NCI-H82 (cell line): Measurements from ENCODE around the gene VIM.
"Not testable (repeated sequence)": the region's sequence is repeated elsewhere in the genome, so short reads cannot be mapped to it uniquely, and the experiment has no call there.

Experiments
- DNase-seq: peaks from one replicate; lab custom pipeline; 2025; lab: John Stamatoyannopoulos, UW

VIM gene

GRCh38 chr10:17233286-17233991 lies 5.4 kb downstream of the VIM start:
- no peak for DNase-seq

- DNase-seq: no peak
Observed at GRCh38 chr10:17234431-17234945, 6.4 kb downstream of the VIM start.

GRCh38 chr10:17235136-17235535 lies 7.1 kb downstream of the VIM start:
- no peak for DNase-seq

DNA sequence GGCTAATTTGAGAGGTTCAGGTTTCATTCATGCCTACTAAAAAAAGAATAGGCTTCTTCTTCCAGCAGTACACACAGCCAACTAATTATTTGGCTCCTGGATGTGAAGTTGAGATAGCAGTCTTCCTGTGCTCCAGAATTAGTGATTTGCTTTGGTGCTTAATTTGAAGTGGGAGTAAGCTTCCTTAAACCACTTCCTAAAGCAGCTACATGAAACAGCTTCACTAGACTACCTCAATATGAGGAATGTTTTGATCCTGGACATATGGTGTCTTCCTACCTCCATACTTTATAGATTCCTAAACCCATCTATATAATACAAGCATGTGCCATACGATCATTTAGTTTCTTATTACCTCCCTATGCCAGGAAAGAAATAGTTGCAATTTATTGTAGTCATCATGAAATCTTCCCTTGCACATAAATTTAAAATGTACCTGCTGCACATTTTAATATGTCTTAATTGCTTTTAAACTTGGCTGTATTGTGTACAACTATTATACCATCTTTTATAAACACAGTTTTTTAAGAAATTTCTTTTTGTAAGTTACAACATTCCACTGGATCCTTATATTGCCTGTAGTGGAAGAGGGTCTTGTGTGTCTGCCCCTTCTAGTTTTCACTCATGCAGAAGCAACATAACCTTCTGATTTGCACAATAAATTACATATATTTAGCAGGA lies 8.6 kb downstream of the VIM start:
- DNase-seq: no peak

GRCh38 chr10:17237149-17237527 lies 9.1 kb downstream of the VIM start:
- no peak for DNase-seq

- DNase-seq: no peak
Observed at GRCh38 chr10:17237915-17238444, 9.9 kb downstream of the VIM start.

GRCh38 chr10:17238445-17239291 lies 10.6 kb downstream of the VIM start:
- DNase-seq: no peak

- DNase-seq: no peak
Observed at GRCh38 chr10:17239345-17240085, 11.5 kb downstream of the VIM start.

DNA sequence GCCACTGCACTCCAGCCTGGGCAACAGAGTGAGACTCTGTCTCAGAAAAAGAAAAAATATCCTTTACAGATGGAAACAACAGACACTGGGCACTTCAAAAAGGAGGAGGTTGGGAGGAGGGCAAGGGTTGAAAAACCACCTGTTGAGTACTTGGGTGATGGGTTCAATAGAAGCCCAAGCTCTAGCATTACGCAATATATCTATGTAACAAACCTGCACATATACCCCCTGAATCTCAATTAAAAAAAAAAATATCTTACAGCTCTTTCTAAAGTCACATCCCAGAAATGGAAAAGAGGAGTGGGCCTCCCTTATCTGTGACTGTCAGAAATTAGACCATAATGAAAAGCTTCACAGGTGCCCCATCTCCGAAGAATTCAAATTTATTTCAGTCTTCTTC lies 12.1 kb downstream of the VIM start:
- no peak for DNase-seq

- no peak for DNase-seq
Observed at GRCh38 chr10:17240616-17241015, 12.6 kb downstream of the VIM start.

DNA sequence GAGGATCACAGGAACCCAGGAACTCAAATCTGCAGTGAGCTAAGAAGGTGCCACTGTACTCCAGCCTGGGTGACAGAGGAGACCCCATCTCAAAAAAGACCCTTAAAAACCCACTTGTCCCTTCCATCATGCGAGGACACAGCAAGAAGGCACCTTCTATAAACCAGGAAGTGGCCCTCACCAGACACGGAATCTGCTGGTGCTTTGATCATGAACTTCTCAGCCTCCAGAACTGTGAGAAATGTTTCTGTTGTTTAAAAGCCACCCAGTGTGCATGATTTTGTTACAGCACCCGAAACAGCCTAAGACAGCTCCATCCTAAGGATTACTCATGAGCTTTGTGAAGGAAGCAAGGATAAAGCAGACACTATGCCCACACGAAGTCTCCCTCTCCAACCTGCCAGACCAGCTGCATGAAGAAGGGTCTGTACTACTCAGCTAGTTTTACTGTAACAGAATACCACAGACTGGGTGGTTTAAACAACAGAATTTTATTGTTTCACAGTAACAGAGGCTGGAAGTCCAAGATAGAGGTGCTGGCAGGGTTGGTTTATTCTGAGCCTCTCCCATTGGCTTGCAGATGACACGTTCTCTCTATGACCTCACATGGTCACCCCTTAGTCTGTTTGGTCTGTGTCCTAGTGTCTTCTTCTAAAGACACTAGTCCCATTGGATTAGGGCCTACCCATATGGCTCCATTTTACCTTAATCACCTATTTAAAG lies 13.7 kb downstream of the VIM start:
- DNase-seq: no peak

GRCh38 chr10:17244700-17245365 lies 16.8 kb downstream of the VIM start:
- no peak for DNase-seq

GRCh38 chr10:17247210-17247609 lies 19.2 kb downstream of the VIM start:
- DNase-seq: no peak

GRCh38 chr10:17248964-17249363 lies 20.9 kb downstream of the VIM start:
- DNase-seq: no peak

- DNase-seq: no peak
Observed at GRCh38 chr10:17249820-17250219, 21.8 kb downstream of the VIM start.

DNA sequence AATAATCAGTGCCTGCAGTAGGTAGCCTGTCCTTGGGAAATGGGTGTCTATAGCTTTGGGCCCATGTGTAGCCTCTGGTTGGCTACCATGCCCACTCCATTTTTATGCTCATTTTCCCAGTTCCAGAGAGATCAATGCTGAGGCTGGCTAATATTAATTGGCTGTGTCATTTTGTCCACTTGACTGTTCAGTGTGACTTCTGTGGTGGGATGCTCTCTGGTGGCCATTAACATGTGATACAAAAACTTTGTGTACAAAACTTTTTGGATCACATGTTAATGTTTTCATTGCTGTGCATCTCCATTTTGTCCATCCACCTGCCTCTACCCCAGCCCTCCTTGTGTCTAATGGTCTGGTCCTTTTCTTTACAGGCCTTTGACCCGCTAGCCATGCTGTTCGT lies 22.7 kb downstream of the VIM start:
- no peak for DNase-seq

DNA sequence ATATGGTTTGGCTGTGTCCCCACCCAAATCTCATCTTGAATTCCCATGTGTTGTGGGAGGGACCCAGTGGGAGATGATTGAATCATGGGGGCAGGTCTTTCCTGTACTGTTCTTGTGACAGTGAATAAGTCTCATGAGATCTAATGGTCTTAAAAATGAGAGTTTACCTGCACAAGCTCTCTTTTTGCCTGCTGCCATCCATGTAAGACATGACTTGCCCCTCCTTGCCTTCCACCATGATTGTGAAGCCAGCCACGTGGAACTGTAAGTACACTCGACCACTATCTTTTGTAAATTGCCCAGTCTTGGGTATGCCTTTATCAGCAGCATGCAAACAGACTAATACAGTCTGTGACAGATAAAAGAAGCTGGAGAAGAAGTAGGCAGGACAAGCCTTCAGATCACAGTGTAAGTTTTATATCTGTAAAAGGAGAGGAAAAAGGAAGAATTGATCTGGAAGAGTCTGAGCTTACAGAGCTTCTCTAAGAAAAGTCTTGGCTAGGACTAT lies 26.6 kb downstream of the VIM start:
- not testable (repeated sequence) for DNase-seq

DNA sequence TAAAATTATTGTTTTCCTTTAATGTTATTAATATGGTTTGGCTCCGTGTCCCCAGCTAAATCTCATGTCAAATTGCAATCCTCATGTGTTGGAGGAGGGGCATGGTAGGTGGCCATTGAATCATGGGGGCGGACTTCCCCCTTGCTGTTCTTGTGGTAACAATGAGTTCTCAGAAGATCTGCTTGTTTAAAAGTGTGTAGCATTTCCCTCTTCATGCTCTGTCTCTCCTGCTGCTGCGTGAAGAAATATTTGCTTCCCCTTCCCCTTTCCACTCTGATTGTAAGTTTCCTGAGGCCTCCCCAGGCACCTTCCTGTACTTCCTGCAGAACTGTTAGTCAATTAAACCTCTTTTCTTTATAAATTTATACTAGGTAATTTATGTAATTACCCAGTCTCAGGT lies 27.5 kb downstream of the VIM start:
- DNase-seq: no peak

DNA sequence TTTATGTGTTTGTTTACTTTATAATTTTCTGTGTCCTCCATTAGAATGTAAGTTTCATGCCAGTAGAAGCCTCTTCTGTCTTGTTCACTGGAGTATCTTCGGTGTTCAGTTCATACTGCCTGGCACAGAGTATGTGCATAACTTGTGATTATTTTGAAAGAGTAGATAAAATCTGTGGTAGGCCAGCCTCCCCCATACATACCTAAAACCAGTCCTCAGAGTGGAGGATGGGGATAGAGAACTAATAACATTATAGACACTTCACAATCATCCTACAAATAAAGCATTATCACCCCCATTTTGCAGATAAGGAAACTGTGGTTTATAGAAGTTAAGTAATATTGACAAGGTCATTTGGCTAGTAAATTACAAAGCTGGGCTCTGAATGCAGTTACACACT lies 28.0 kb downstream of the VIM start:
- DNase-seq: no peak

- DNase-seq: no peak
Observed at GRCh38 chr10:17256627-17257026, 28.6 kb downstream of the VIM start.
